Neural progenitor cell (in vitro differentiated cells): ENCODE data around the gene ZSCAN9.

Source experiments
- CTCF ChIP-seq: fragments of 200-600 bp; sonication (generic); IDR thresholded peaks from 2 replicates; pipeline ENCODE4 v1.5.1; 2017; ENCODE audit warnings: antibody characterized with exemption, mild to moderate bottlenecking
- EZH2 ChIP-seq: fragments of 200-600 bp; sonication (generic); IDR thresholded peaks from 2 replicates; pipeline ENCODE4 v1.6.1; 2017; ENCODE audit warnings: antibody characterized with exemption, mild to moderate bottlenecking, moderate library complexity
- EZH2phosphoT487 ChIP-seq: fragments of 200-600 bp; sonication (generic); IDR thresholded peaks from 2 replicates; pipeline ENCODE4 v1.6.1; 2017; ENCODE audit warnings: antibody characterized with exemption

- TF ChIP-seq CTCF = no peak
- TF ChIP-seq EZH2 = no peak
- TF ChIP-seq EZH2phosphoT487 = no peak
These were observed 25.7 kb downstream of the ZSCAN9 start for GRCh38 chr6:28250747-28251146.
